ENCODE measurements around the gene HARS2. TPM values are rescaled to one million over a fixed set of nuclear protein-coding genes. Genes with fewer than 3 reads are reported as not detected.
"Not testable (repeated sequence)": the region's sequence is repeated elsewhere in the genome, so short reads cannot be mapped to it uniquely, and the experiment has no call there.

Gene HARS2, protein sequence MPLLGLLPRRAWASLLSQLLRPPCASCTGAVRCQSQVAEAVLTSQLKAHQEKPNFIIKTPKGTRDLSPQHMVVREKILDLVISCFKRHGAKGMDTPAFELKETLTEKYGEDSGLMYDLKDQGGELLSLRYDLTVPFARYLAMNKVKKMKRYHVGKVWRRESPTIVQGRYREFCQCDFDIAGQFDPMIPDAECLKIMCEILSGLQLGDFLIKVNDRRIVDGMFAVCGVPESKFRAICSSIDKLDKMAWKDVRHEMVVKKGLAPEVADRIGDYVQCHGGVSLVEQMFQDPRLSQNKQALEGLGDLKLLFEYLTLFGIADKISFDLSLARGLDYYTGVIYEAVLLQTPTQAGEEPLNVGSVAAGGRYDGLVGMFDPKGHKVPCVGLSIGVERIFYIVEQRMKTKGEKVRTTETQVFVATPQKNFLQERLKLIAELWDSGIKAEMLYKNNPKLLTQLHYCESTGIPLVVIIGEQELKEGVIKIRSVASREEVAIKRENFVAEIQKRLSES
- polyA plus RNA-seq: 10 to 100 TPM; 13.2 to 37.7 (median 27.0) TPM

DNA sequence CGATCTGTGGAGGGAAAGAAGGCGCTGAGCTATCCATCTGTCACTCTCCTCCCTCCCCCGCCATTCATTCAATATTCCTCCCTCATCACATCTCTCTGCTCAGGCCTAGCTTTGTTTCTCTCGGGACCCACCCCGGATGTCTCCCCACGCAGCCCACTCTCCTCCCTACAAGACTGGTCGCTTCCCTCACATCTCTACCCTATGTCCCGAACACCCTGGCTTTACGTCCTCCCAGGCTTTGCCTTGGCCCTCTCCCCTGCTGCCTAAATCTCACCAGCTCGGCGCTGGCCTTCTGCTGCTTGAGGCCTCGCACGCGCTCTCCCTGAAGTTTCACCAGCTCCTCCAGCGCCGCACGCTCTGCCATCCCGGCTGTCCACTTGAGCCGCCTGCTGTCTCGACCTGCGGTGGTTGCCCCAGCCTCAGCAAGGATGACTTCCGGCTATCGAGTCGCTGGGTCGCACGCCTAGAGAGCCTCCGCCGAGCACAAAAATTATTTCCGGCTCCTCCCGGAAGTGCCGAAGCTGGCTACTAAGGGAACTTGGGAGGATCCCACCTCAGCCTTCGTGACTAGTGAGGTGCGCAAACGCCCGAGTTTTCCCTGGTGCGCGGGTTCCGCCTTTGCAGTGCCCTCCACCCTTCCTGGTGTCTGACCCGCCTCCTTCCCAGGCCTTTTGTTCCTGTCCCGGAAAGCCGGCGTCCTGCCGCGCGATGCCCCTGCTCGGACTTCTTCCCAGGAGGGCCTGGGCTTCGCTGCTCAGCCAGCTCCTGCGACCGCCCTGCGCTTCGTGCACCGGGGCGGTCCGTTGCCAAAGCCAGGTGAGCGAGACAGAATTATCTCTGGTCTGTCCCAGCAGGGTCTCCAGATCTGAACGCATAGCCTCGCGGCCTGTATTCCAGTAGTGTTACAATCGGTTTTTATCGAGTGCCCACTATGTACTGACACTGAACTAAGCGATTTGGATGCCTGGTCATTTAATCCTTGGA lies at the start of gene HARS2, which contains the start of gene HARS1:
HARS2 (plus strand) TSS at position 515 of the 984 bp plus-strand sequence; CDS start at position 709, 194 bp downstream.
HARS1 (minus strand) TSS at position 430 of the 984 bp plus-strand sequence; CDS start at position 364, 66 bp downstream.
- Mint-ChIP-seq H3K4me1 (peaks cover 42 to 60% of the 10 kb centered on the region in 2 donors), H3K4me3 (peak within 1 kb of the TSS; percentile 91 to 100 (median 99)), H3K27ac (peak within 1 kb of the TSS; percentile 88 to 100 (median 98)), H3K36me3 (peaks cover 11 to 19% (median 12%) of the 10 kb centered on the region in 3 donors), H3K27me3 (ENCODE audit: low read depth in 3 of 3) (peaks cover 1 to 2% (median 2%) of the 10 kb centered on the region in 3 donors), H3K9me3 (no peaks in the 10 kb centered on the region)
- peak; percentile 81 to 86 (median 84) for DNase-seq

GRCh38 chr5:140641716-140642115 lies 49.5 kb upstream of the HARS2 start:
- peaks cover 33 to 47% of the 10 kb centered on the region in 2 donors for H3K4me1 Mint-ChIP-seq
- no peak for DNase-seq
- peaks cover 2 to 4% (median 2%) of the 10 kb centered on the region in 3 donors for H3K27me3 Mint-ChIP-seq (ENCODE audit: low read depth in 3 of 3)
- H3K9me3 Mint-ChIP-seq: no peaks in the 10 kb centered on the region
- no peak overlapping the region for H3K27ac Mint-ChIP-seq
- H3K4me3 Mint-ChIP-seq: no peak overlapping the region
- peaks cover 0 to 7% (median 7%) of the 10 kb centered on the region in 3 donors for H3K36me3 Mint-ChIP-seq

- Mint-ChIP-seq H3K4me1 (peaks cover 40 to 57% of the 10 kb centered on the region in 2 donors), H3K9me3 (no peaks in the 10 kb centered on the region), H3K4me3 (no peak overlapping the region), H3K36me3 (peaks cover 0 to 8% (median 7%) of the 10 kb centered on the region in 3 donors), H3K27ac (peak overlapping the region in 1 of 6 donors; percentile 36), H3K27me3 (ENCODE audit: low read depth in 3 of 3) (peaks cover 5 to 6% (median 5%) of the 10 kb centered on the region in 3 donors)
- no peak for DNase-seq
Observed at GRCh38 chr5:140642718-140643117, 48.5 kb upstream of the HARS2 start.

DNA sequence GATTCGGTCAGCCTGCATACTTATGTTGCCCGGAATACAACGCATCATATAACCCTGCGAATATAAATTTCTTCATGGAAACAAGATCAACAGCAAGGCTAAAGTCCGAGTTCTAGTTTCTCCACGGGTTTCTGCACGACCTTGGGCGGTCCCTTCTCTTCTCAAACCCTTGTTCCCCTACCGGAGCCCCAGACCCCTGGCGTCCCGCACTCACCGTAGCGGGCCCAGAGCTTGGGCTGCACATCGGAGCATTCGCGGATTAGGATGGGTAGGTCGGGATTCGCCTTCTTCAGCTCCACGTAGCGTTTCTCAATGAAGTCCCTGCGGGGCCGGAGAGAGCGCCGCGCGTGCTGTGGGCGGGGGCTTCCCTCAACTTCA lies 44.2 kb upstream of the HARS2 start:
- Mint-ChIP-seq H3K9me3 (no peaks in the 10 kb centered on the region), H3K4me1 (peaks cover 39 to 51% of the 10 kb centered on the region in 2 donors), H3K27ac (peak overlapping the region; percentile 99 to 100 (median 100)), H3K27me3 (ENCODE audit: low read depth in 3 of 3) (peaks cover 4 to 20% (median 10%) of the 10 kb centered on the region in 3 donors), H3K4me3 (peak overlapping the region; percentile 99 to 100 (median 100)), H3K36me3 (peaks cover 8 to 20% (median 10%) of the 10 kb centered on the region in 3 donors)
- no peak for DNase-seq

GRCh38 chr5:140658870-140659269 lies 32.4 kb upstream of the HARS2 start:
- DNase-seq: no peak
- Mint-ChIP-seq H3K27ac (peak overlapping the region in 2 of 6 donors; percentile 30 to 37), H3K36me3 (peaks cover 40 to 78% (median 50%) of the 10 kb centered on the region in 3 donors), H3K4me3 (no peak overlapping the region), H3K4me1 (peaks cover 7 to 8% of the 10 kb centered on the region in 2 donors), H3K9me3 (no peaks in the 10 kb centered on the region), H3K27me3 (ENCODE audit: low read depth in 3 of 3) (peaks cover 0 to 8% (median 0%) of the 10 kb centered on the region in 3 donors)

DNA sequence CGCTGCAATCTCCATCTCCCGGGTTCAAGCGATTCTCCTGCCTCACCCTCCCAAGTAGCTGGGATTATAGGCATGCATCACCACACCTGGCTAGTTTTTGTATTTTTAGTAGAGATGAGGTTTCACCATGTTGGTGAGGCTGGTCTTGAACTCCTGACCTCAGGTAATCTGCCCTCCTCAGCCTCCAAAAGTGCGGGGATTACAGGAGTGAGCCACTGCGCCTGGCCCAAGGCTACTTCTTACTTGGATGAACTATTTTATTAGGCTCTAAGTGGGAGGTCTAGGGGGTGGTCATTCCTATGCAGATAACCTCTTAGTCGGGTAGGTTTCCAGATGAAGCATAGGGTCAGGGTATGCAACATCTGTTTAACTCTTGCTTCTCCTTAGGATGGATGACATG lies 30.9 kb upstream of the HARS2 start:
- H3K27ac Mint-ChIP-seq: peak overlapping the region in 2 of 6 donors; percentile 13 to 23

GRCh38 chr5:140664030-140664358 lies 27.3 kb upstream of the HARS2 start:
- H3K27ac Mint-ChIP-seq: peak overlapping the region; percentile 96 to 99 (median 99)
- DNase-seq: no peak
- H3K27me3 Mint-ChIP-seq (ENCODE audit: low read depth in 3 of 3): peaks cover 11 to 18% (median 16%) of the 10 kb centered on the region in 3 donors
- no peaks in the 10 kb centered on the region for H3K9me3 Mint-ChIP-seq
- peaks cover 16 to 47% (median 20%) of the 10 kb centered on the region in 3 donors for H3K36me3 Mint-ChIP-seq
- peak overlapping the region; percentile 97 to 99 (median 98) for H3K4me3 Mint-ChIP-seq
- peaks cover 39 to 47% of the 10 kb centered on the region in 2 donors for H3K4me1 Mint-ChIP-seq

More for the DNA sequence above, 30.9 kb upstream of the HARS2 start:
- not testable (repeated sequence) for H3K4me3 Mint-ChIP-seq, H3K9me3 Mint-ChIP-seq, DNase-seq
- H3K27me3 Mint-ChIP-seq (ENCODE audit: low read depth in 3 of 3): peaks cover 10 to 16% (median 11%) of the 10 kb centered on the region in 3 donors
- H3K4me1 Mint-ChIP-seq: peaks cover 18 to 20% of the 10 kb centered on the region in 2 donors
- peaks cover 26 to 64% (median 38%) of the 10 kb centered on the region in 3 donors for H3K36me3 Mint-ChIP-seq

- DNase-seq: peak; percentile 93 to 94 (median 94)
- Mint-ChIP-seq H3K27ac (peak within 1 kb of the TSS; percentile 96 to 99 (median 99)), H3K9me3 (no peaks in the 10 kb centered on the region), H3K27me3 (ENCODE audit: low read depth in 3 of 3) (peaks cover 11 to 18% (median 16%) of the 10 kb centered on the region in 3 donors), H3K36me3 (peaks cover 15 to 45% (median 20%) of the 10 kb centered on the region in 3 donors), H3K4me3 (peak within 1 kb of the TSS; percentile 97 to 99 (median 98)), H3K4me1 (peaks cover 39 to 47% of the 10 kb centered on the region in 2 donors)
Observed at GRCh38 chr5:140664359-140665119, 26.7 kb upstream of the HARS2 start, which contains the start of gene WDR55. Gene WDR55, plus strand, starts transcription at chr5:140664904. Its CDS starts 9 bp downstream, at chr5:140664913.

DNA sequence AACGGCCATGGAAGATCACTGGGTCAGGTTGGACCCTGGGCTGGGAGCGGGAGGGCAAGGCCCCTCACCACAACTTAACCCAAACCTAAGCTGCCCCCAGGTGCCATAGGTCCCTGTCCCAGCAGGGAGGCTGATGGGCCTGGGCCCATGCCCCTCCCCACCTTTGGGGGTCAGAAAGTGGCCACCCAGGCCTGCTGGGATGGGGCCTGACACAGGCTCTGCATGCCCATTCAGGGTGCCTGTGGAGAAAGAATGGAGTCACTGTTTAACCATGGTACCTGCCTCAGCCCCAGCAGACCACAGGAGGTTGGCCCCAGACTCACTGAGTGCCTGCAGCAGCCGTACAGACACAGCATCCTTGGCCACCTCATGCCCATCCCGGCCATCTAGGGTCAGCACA lies 20.2 kb upstream of the HARS2 start:
- Mint-ChIP-seq H3K36me3 (peaks cover 6 to 38% (median 8%) of the 10 kb centered on the region in 3 donors), H3K4me1 (peaks cover 19 to 24% of the 10 kb centered on the region in 2 donors)
- not testable (repeated sequence) for H3K9me3 Mint-ChIP-seq; DNase-seq; H3K27ac Mint-ChIP-seq; H3K4me3 Mint-ChIP-seq; H3K27me3 Mint-ChIP-seq (ENCODE audit: low read depth in 3 of 3)

DNA sequence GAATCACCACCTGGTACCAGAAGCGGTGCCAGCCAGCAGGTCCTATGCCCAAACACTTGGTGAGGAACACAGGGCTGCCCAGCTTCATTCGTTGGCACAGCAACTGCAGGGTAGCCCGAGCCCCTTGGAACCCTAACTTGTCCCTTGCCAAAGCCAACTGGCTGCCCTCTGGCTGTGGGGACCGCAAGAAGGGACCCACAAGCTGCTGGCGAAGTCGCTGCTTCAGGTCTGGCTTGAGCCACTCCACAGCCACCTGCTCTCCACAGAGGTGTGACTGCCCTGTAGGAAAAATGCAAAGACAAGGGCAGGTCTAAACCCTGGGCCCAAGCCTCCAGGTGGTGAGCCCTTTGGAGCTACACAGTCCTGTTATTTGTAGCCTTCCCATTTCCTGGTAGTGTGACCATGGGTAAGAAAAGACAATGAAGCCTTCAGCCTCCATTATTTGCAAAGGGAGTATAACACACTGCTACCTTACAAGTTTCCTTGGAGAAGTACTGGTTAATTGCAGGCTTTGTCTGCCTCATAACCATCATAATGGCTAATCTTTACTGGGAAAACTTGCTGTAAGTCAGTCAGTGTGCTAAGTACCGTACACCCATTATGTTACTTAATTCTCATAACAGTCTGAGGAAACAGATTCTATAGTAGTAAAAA lies 19.7 kb upstream of the HARS2 start:
- peaks cover 13 to 18% of the 10 kb centered on the region in 2 donors for H3K4me1 Mint-ChIP-seq
- H3K4me3 Mint-ChIP-seq: no peak overlapping the region
- H3K27ac Mint-ChIP-seq: peak overlapping the region in 2 of 6 donors; percentile 6 to 64
- no peaks in the 10 kb centered on the region for H3K9me3 Mint-ChIP-seq
- peaks cover 6 to 44% (median 14%) of the 10 kb centered on the region in 3 donors for H3K36me3 Mint-ChIP-seq
- DNase-seq: no peak
- peaks cover 0 to 2% (median 2%) of the 10 kb centered on the region in 3 donors for H3K27me3 Mint-ChIP-seq (ENCODE audit: low read depth in 3 of 3)

GRCh38 chr5:140672455-140673186 lies 18.6 kb upstream of the HARS2 start:
- peak in 1 of 3 donors; percentile 20 for DNase-seq
- no peak overlapping the region for H3K4me3 Mint-ChIP-seq
- H3K27me3 Mint-ChIP-seq (ENCODE audit: low read depth in 3 of 3): peaks cover 0 to 2% (median 2%) of the 10 kb centered on the region in 3 donors
- H3K4me1 Mint-ChIP-seq: peaks cover 3 to 8% of the 10 kb centered on the region in 2 donors
- peaks cover 6 to 49% (median 15%) of the 10 kb centered on the region in 3 donors for H3K36me3 Mint-ChIP-seq
- H3K9me3 Mint-ChIP-seq: no peaks in the 10 kb centered on the region
- no peak overlapping the region for H3K27ac Mint-ChIP-seq
